ENCODE measurements around the gene APOA4. TPM values are rescaled to one million over a fixed set of nuclear protein-coding genes. Genes with fewer than 3 reads are reported as not detected.

APOA4 gene
- polyA plus RNA-seq = not detected

GRCh38 chr11:116823031-116823843, at the start of gene APOA4:
APOA4 (minus strand) TSS chr11:116823304; CDS start chr11:116823191, 113 bp downstream.
- H3K27ac Mint-ChIP-seq = no peak within 1 kb of the TSS
- H3K27me3 Mint-ChIP-seq (ENCODE audit: low read depth in 3 of 3) = no peaks in the 10 kb centered on the region
- H3K4me1 Mint-ChIP-seq = no peaks in the 10 kb centered on the region
- no peak for DNase-seq
- no peaks in the 10 kb centered on the region for H3K36me3 Mint-ChIP-seq
- H3K4me3 Mint-ChIP-seq = no peak within 1 kb of the TSS
- H3K9me3 Mint-ChIP-seq = no peaks in the 10 kb centered on the region

DNA sequence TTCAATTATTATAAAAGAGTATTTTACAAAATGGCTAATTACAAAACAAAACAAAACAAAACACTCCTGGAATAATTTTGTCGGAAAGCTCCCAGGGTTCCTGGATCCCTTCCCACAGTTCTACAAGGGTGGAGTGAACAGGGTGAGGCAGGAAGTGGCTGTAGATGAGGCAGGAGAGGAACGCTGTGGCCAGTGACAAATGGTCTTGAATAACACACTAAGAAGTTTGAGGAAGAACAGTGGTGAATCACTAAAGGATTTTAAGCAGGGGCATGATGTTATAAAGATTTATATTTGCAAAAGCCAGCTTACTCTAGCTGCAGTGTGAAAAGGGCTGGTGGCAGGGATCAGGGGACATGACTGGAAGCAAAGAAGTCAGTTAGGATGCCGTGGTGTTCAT, 48.1 kb upstream of the APOA4 start:
- peaks cover 29 to 69% (median 38%) of the 10 kb centered on the region in 3 donors for H3K36me3 Mint-ChIP-seq
- no peak overlapping the region for H3K4me3 Mint-ChIP-seq
- H3K4me1 Mint-ChIP-seq = peaks cover 0 to 6% of the 10 kb centered on the region in 2 donors

GRCh38 chr11:116870054-116870453, 47.0 kb upstream of the APOA4 start:
- Mint-ChIP-seq H3K4me1 (peaks cover 0 to 6% of the 10 kb centered on the region in 2 donors), H3K9me3 (no peaks in the 10 kb centered on the region), H3K36me3 (peaks cover 33 to 68% (median 41%) of the 10 kb centered on the region in 3 donors), H3K4me3 (no peak overlapping the region), H3K27me3 (ENCODE audit: low read depth in 3 of 3) (peaks cover 0 to 2% (median 0%) of the 10 kb centered on the region in 3 donors), H3K27ac (peak overlapping the region in 3 of 6 donors; percentile 11 to 54 (median 49))
- DNase-seq = no peak

More for the DNA sequence above, 48.1 kb upstream of the APOA4 start:
- no peaks in the 10 kb centered on the region for H3K9me3 Mint-ChIP-seq
- DNase-seq = no peak
- peaks cover 0 to 2% (median 0%) of the 10 kb centered on the region in 3 donors for H3K27me3 Mint-ChIP-seq (ENCODE audit: low read depth in 3 of 3)
- peak overlapping the region in 3 of 6 donors; percentile 56 to 67 (median 65) for H3K27ac Mint-ChIP-seq

- peak overlapping the region in 3 of 6 donors; percentile 11 to 54 (median 49) for H3K27ac Mint-ChIP-seq
- H3K4me3 Mint-ChIP-seq = no peak overlapping the region
- H3K36me3 Mint-ChIP-seq = peaks cover 33 to 64% (median 39%) of the 10 kb centered on the region in 3 donors
- peaks cover 0 to 2% (median under 1%) of the 10 kb centered on the region in 3 donors for H3K27me3 Mint-ChIP-seq (ENCODE audit: low read depth in 3 of 3)
- H3K4me1 Mint-ChIP-seq = peaks cover 0 to 6% of the 10 kb centered on the region in 2 donors
- no peaks in the 10 kb centered on the region for H3K9me3 Mint-ChIP-seq
- DNase-seq = no peak
Measured at GRCh38 chr11:116869610-116870009, 46.5 kb upstream of the APOA4 start.

GRCh38 chr11:116868066-116868465, 45.0 kb upstream of the APOA4 start:
- Mint-ChIP-seq H3K27me3 (ENCODE audit: low read depth in 3 of 3) (peaks cover 0 to 2% (median 1%) of the 10 kb centered on the region in 3 donors), H3K9me3 (no peaks in the 10 kb centered on the region), H3K27ac (peak overlapping the region in 2 of 6 donors; percentile 15 to 29), H3K4me1 (peaks cover 0 to 6% of the 10 kb centered on the region in 2 donors), H3K4me3 (no peak overlapping the region), H3K36me3 (peaks cover 44 to 65% (median 44%) of the 10 kb centered on the region in 3 donors)
- no peak for DNase-seq

DNA sequence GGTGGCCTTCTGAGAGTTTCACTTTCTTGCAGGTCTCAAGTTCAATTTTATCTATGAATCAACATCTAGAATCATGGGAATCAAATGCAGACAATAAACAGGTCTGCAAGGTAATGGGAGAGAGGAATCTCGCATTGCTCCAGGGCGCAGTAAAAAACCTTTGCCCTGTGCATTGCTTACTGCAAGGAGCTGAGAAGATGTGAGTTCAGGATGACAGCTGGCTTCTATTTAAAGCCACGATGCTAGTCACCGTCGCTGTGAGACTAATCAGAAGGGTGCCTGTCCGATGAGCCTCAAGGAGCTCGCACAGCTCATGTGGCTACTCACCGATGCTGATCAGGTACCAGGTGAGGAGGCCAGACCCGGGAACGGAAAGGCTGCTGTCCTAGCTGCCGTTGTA, 44.5 kb upstream of the APOA4 start:
- H3K27ac Mint-ChIP-seq = no peak overlapping the region
- H3K27me3 Mint-ChIP-seq (ENCODE audit: low read depth in 3 of 3) = peaks cover 0 to 2% (median 1%) of the 10 kb centered on the region in 3 donors
- H3K9me3 Mint-ChIP-seq = no peaks in the 10 kb centered on the region
- H3K36me3 Mint-ChIP-seq = peaks cover 39 to 61% (median 40%) of the 10 kb centered on the region in 3 donors
- no peak overlapping the region for H3K4me3 Mint-ChIP-seq
- H3K4me1 Mint-ChIP-seq = peaks cover 0 to 6% of the 10 kb centered on the region in 2 donors
- no peak for DNase-seq

DNA sequence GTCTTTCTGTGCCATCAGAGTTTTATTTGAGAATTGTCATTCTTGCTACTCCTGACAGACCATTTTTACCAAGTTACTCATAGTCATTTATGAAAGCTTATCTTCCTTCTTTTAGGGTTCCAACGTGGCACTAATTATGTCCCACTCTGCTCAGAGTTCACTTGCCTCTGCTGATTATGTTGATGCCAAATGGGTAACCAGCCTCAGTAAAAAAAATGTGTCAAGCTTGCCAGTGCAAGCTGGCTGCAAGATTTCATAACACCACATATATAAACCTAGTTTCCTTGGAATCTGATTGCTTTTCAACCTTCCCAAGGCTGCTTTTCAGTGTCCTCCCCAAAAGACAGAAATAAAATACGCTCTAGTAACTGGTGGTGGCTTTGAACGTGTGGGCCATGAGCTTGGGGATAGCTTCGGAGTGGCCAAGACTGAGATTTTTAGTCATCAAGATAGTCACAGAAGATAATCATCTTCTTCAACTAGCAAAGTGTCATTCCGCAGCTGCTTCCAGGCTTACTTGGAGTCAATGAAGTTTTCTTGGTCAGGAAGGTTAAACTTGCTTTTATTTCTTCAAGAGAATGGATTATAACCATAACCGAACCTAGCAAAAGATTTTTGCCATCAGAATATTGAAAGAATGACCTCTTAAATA, 43.8 kb upstream of the APOA4 start:
- Mint-ChIP-seq H3K4me1 (peaks cover 0 to 6% of the 10 kb centered on the region in 2 donors), H3K27me3 (ENCODE audit: low read depth in 3 of 3) (peaks cover 0 to 2% (median 1%) of the 10 kb centered on the region in 3 donors), H3K36me3 (peaks cover 35 to 66% (median 40%) of the 10 kb centered on the region in 3 donors), H3K9me3 (no peaks in the 10 kb centered on the region), H3K27ac (no peak overlapping the region), H3K4me3 (no peak overlapping the region)
- no peak for DNase-seq

- Mint-ChIP-seq H3K36me3 (peaks cover 34 to 69% (median 43%) of the 10 kb centered on the region in 3 donors), H3K27me3 (ENCODE audit: low read depth in 3 of 3) (peaks cover 0 to 2% (median 1%) of the 10 kb centered on the region in 3 donors), H3K27ac (peak overlapping the region in 3 of 6 donors; percentile 37 to 60 (median 59)), H3K4me3 (no peak overlapping the region), H3K4me1 (no peaks in the 10 kb centered on the region), H3K9me3 (no peaks in the 10 kb centered on the region)
- DNase-seq = no peak
Measured at GRCh38 chr11:116865696-116866095, 42.6 kb upstream of the APOA4 start.

DNA sequence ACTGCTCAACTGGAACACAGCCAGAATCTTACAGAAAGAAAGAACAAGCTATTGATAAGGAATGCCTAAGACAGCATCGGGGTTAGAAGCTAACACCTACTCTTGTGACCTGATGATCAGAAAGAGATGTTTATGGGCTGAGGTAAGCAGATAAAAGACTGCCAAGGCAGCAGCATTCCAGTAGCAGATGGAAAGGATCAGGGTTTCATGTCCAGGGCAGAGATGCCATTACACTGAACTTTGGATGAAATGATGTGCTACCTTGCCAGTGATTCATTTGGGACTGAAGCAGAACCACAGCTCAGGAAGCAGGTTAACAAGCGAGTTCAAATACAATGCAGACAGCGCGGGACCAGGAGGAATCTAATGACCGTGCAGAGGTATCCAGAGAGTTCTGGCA, 41.4 kb upstream of the APOA4 start:
- H3K27ac Mint-ChIP-seq = no peak overlapping the region
- H3K36me3 Mint-ChIP-seq = peaks cover 35 to 66% (median 42%) of the 10 kb centered on the region in 3 donors
- peaks cover 0 to 2% (median 1%) of the 10 kb centered on the region in 3 donors for H3K27me3 Mint-ChIP-seq (ENCODE audit: low read depth in 3 of 3)
- no peak for DNase-seq
- no peaks in the 10 kb centered on the region for H3K4me1 Mint-ChIP-seq
- H3K4me3 Mint-ChIP-seq = no peak overlapping the region
- no peaks in the 10 kb centered on the region for H3K9me3 Mint-ChIP-seq

DNA sequence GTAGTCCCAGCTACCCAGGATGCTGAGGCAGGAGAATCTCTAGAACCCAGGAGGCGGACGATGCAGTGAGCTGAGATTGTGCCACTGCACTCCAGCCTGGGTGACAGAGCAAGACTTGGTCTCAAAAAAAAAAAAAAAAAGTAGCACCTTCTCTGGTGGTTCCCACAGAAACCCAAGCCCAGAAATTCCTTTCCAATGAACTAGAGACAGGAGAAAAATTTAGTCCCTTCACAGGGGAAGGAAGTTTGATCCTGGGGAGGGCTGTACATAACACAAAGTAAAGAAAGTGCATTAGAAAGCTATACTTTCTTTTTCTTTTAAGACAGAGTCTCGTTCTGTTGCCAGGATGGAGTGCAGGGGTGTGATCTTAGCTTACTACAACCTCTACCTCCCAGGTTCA, 39.8 kb upstream of the APOA4 start:
- H3K27ac Mint-ChIP-seq = no peak overlapping the region
- H3K4me1 Mint-ChIP-seq = no peaks in the 10 kb centered on the region
- H3K4me3 Mint-ChIP-seq = no peak overlapping the region
- no peaks in the 10 kb centered on the region for H3K9me3 Mint-ChIP-seq
- peaks cover 39 to 69% (median 48%) of the 10 kb centered on the region in 3 donors for H3K36me3 Mint-ChIP-seq
- DNase-seq = no peak
- peaks cover 1 to 4% (median 3%) of the 10 kb centered on the region in 3 donors for H3K27me3 Mint-ChIP-seq (ENCODE audit: low read depth in 3 of 3)

GRCh38 chr11:116862185-116862584, 39.1 kb upstream of the APOA4 start:
- DNase-seq = no peak
- peaks cover 42 to 70% (median 52%) of the 10 kb centered on the region in 3 donors for H3K36me3 Mint-ChIP-seq
- H3K9me3 Mint-ChIP-seq = no peaks in the 10 kb centered on the region
- peak overlapping the region in 1 of 6 donors; percentile 57 for H3K27ac Mint-ChIP-seq
- no peak overlapping the region for H3K4me3 Mint-ChIP-seq
- peaks cover 0 to 1% of the 10 kb centered on the region in 2 donors for H3K4me1 Mint-ChIP-seq
- peaks cover 1 to 4% (median 3%) of the 10 kb centered on the region in 3 donors for H3K27me3 Mint-ChIP-seq (ENCODE audit: low read depth in 3 of 3)

GRCh38 chr11:116861539-116861938, 38.4 kb upstream of the APOA4 start:
- no peak for DNase-seq
- Mint-ChIP-seq H3K27ac (peak overlapping the region in 2 of 6 donors; percentile 18 to 36), H3K27me3 (ENCODE audit: low read depth in 3 of 3) (peaks cover 1 to 4% (median 3%) of the 10 kb centered on the region in 3 donors), H3K36me3 (peaks cover 46 to 68% (median 51%) of the 10 kb centered on the region in 3 donors), H3K9me3 (no peaks in the 10 kb centered on the region), H3K4me1 (peaks cover 4 to 8% of the 10 kb centered on the region in 2 donors), H3K4me3 (no peak overlapping the region)

DNA sequence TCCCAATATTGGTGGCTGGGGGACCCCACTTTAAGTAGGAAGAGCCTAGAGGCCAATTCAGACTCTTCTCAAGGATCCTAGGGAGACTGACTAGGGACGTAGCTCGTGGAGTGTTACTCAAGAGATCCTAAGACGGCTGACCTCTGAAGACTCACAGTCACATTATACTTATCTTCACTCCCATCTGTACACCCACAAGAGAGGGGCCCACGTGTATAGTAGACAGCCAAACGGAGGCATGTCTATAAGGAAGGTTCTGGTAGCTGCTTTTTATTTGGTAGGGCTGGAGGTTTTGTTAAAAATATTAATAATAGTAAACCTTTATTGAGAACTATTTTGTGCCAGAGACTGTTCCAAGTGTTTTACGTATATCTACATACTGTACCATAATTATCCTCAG, 37.2 kb upstream of the APOA4 start:
- no peak overlapping the region for H3K4me3 Mint-ChIP-seq
- H3K9me3 Mint-ChIP-seq = no peaks in the 10 kb centered on the region
- H3K36me3 Mint-ChIP-seq = peaks cover 38 to 60% (median 47%) of the 10 kb centered on the region in 3 donors
- H3K27ac Mint-ChIP-seq = no peak overlapping the region
- H3K27me3 Mint-ChIP-seq (ENCODE audit: low read depth in 3 of 3) = peaks cover 1 to 4% (median 4%) of the 10 kb centered on the region in 3 donors
- H3K4me1 Mint-ChIP-seq = peaks cover 17 to 20% of the 10 kb centered on the region in 2 donors
- no peak for DNase-seq

- Mint-ChIP-seq H3K36me3 (peaks cover 33 to 54% (median 43%) of the 10 kb centered on the region in 3 donors), H3K27me3 (ENCODE audit: low read depth in 3 of 3) (peaks cover under 1 to 5% (median 3%) of the 10 kb centered on the region in 3 donors), H3K9me3 (no peaks in the 10 kb centered on the region), H3K4me1 (peaks cover 27 to 31% of the 10 kb centered on the region in 2 donors), H3K27ac (peak overlapping the region in 4 of 6 donors; percentile 48 to 69 (median 59)), H3K4me3 (no peak overlapping the region)
- DNase-seq = no peak
Measured at GRCh38 chr11:116859175-116859574, 36.1 kb upstream of the APOA4 start.
